Calu3 (cell line): Measurements from ENCODE around the gene MEGF8. TPM values are rescaled to one million over a fixed set of nuclear protein-coding genes. Genes with fewer than 3 reads are reported as not detected.

ENCODE experiments used
- BruUV-seq: library from RNA; stranded (reverse); fragments of 400-500 nt; replicated peaks from 2 replicates; lab custom pipeline; 2021; lab: Mats Ljungman, UMichigan
- CTCF ChIA-PET: fragments of 300-600 bp; sonication (Branson Sonifier 250); formaldehyde crosslinking; loops from one replicate; lab custom pipeline; 2022; ENCODE audit warnings: antibody characterized with exemption; lab: Charles Lee
- DNase-seq: peaks from one replicate; pipeline ENCODE4 v3.0.0; 2022
- H3K27ac Mint-ChIP-seq: one replicate; pipeline ENCODE4 v1.8.0; 2022; ENCODE audit warnings: mixed read lengths; ENCODE audit not compliant: unreplicated experiment
- H3K27me3 Mint-ChIP-seq: one replicate; pipeline ENCODE4 v1.8.0; 2022; ENCODE audit warnings: mixed read lengths; ENCODE audit not compliant: unreplicated experiment
- H3K36me3 Mint-ChIP-seq: one replicate; pipeline ENCODE4 v1.8.0; 2022; ENCODE audit warnings: mild to moderate bottlenecking, moderate library complexity, mixed read lengths; ENCODE audit not compliant: insufficient read depth, unreplicated experiment
- H3K4me1 Mint-ChIP-seq: one replicate; pipeline ENCODE4 v1.8.0; 2022; ENCODE audit warnings: mild to moderate bottlenecking, low read depth, mixed read lengths; ENCODE audit not compliant: unreplicated experiment
- H3K4me3 Mint-ChIP-seq: one replicate; pipeline ENCODE4 v1.8.0; 2022; ENCODE audit warnings: mild to moderate bottlenecking, low read depth, moderate library complexity, mixed read lengths; ENCODE audit not compliant: unreplicated experiment
- H3K9me3 Mint-ChIP-seq: one replicate; pipeline ENCODE4 v1.8.0; 2022; ENCODE audit warnings: low read depth, mixed read lengths; ENCODE audit not compliant: unreplicated experiment
- intact Hi-C: fragments of 100-400 bp; cut with micrococcal nuclease; formaldehyde crosslinking; loops from one replicate; pipeline ENCODE4 v1.10.0; 2022; ENCODE audit not compliant: unreplicated experiment
- total RNA-seq: library from RNA; stranded (reverse); gene quantifications from 2 replicates; pipeline ENCODE4 v1.2.3, GENCODE V29; 2022
- TF ChIP-seq, protein P1 (sequence below): fragments of 200-600 bp; IDR thresholded peaks from one replicate; pipeline ENCODE4 v1.8.0; 2022; ENCODE audit warnings: antibody characterized with exemption; ENCODE audit not compliant: unreplicated experiment

The MEGF8 gene
- total RNA-seq, 1 experiment from 2014 or later: 35.0 TPM

- peaks cover 60% of the 10 kb centered on the region for H3K36me3 Mint-ChIP-seq
- H3K9me3 Mint-ChIP-seq: no peaks in the 10 kb centered on the region
- H3K4me3 Mint-ChIP-seq: no peak overlapping the region
- no peaks in the 10 kb centered on the region for H3K27me3 Mint-ChIP-seq
- H3K27ac Mint-ChIP-seq: no peak overlapping the region
- BruUV-seq: no TSS peak
- intact Hi-C loops: loop anchor here (10.0 kb wide), 1 partner anchor 164 kb away; no protein-coding TSS in a partner anchor
- CTCF ChIA-PET: interaction anchor here (0.5 kb wide), 1 partner anchor 77 kb away, joined by 3 read pairs; no protein-coding TSS in a partner anchor
- no peak for DNase-seq
- TF ChIP-seq, protein P1, sequence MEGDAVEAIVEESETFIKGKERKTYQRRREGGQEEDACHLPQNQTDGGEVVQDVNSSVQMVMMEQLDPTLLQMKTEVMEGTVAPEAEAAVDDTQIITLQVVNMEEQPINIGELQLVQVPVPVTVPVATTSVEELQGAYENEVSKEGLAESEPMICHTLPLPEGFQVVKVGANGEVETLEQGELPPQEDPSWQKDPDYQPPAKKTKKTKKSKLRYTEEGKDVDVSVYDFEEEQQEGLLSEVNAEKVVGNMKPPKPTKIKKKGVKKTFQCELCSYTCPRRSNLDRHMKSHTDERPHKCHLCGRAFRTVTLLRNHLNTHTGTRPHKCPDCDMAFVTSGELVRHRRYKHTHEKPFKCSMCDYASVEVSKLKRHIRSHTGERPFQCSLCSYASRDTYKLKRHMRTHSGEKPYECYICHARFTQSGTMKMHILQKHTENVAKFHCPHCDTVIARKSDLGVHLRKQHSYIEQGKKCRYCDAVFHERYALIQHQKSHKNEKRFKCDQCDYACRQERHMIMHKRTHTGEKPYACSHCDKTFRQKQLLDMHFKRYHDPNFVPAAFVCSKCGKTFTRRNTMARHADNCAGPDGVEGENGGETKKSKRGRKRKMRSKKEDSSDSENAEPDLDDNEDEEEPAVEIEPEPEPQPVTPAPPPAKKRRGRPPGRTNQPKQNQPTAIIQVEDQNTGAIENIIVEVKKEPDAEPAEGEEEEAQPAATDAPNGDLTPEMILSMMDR: no peak
- peaks cover 22% of the 10 kb centered on the region for H3K4me1 Mint-ChIP-seq
Measured at GRCh38 chr19:42288387-42288786, 37.0 kb upstream of the MEGF8 start.

DNA sequence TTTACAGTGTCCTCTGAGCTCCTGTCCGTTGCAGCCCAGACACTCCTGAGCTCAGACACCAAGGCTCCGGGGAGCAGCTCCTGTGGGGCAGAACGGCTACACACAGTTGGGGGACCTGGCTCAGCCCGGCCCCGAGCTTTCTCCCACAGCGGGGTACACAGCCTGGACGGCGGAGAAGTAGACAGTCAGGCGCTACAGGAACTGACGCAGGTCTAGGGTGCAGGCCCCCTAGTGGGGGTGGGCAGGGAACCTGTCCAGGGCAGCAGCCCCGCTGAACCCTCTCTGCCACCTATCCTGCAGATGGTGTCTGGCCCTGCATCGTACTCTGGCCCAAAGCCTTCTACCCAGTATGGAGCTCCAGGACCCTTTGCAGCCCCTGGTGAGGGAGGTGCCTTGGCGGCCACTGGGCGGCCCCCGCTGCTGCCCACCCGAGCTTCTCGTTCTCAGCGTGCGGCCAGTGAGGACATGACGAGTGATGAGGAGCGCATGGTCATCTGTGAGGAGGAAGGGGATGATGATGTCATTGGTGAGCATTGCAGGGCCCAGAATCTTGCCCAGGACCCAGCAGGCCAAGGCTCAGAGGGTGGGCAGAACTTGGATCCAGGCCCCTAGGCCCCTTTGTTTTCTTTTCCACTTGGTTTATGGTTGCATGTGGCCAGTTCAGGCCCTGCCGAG lies 36.4 kb upstream of the MEGF8 start:
- CTCF ChIA-PET: no interaction called here
- Mint-ChIP-seq H3K27ac (no peak overlapping the region), H3K4me3 (no peak overlapping the region), H3K4me1 (peaks cover 22% of the 10 kb centered on the region), H3K27me3 (no peaks in the 10 kb centered on the region), H3K36me3 (peaks cover 66% of the 10 kb centered on the region), H3K9me3 (no peaks in the 10 kb centered on the region)
- no peak for DNase-seq
- intact Hi-C loops: loop anchor here (10.0 kb wide), 1 partner anchor 164 kb away; no protein-coding TSS in a partner anchor
- TF ChIP-seq, protein P1: no peak
- BruUV-seq: no TSS peak

DNA sequence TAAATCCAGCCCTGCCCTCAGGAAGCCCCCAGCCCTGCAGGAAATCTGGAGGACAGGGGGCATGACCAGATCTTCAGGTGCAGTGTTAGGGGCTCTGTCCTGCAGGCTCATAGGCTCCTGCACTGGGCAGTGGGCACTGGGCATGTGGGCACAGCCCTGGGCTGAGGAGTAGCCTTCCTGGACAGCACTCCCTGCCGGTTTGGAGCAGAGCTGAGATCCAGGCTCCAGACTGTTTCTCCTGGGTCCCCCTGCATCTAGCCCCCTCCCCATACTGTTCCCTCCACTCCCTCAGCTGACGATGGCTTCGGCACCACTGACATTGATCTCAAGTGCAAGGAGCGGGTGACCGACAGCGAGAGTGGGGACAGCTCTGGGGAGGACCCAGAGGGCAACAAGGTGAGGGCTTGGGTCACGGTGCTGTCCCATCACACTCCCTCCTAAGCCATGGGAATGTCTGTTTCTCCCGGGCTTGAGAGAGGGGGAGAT lies 35.8 kb upstream of the MEGF8 start:
- no peaks in the 10 kb centered on the region for H3K9me3 Mint-ChIP-seq
- intact Hi-C loops: loop anchor here (10.0 kb wide), 1 partner anchor 165 kb away; no protein-coding TSS in a partner anchor
- BruUV-seq: no TSS peak

DNA sequence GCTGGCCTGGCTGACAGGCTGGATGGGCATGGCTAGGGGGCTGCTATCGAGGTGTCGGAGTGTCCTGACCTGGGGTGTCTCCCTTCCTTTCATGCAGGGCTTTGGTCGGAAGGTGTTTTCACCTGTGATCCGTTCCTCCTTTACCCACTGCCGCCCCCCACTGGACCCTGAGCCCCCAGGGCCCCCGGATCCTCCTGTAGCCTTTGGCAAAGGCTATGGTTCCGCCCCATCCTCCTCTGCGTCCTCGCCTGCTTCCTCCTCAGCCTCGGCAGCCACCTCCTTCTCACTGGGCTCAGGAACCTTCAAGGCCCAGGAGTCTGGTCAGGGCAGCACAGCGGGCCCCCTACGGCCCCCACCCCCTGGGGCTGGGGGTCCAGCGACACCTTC lies 35.3 kb upstream of the MEGF8 start:
- Mint-ChIP-seq H3K4me3 (no peak overlapping the region), H3K27me3 (no peaks in the 10 kb centered on the region), H3K27ac (no peak overlapping the region), H3K36me3 (peaks cover 69% of the 10 kb centered on the region), H3K4me1 (peaks cover 14% of the 10 kb centered on the region), H3K9me3 (no peaks in the 10 kb centered on the region)
- DNase-seq: no peak
- CTCF ChIA-PET: no interaction called here
- TF ChIP-seq, protein P1: no peak
- intact Hi-C loops: no loop called here
- BruUV-seq: no TSS peak

More for the DNA sequence above, 35.8 kb upstream of the MEGF8 start:
- H3K36me3 Mint-ChIP-seq: peaks cover 69% of the 10 kb centered on the region
- TF ChIP-seq, protein P1: no peak
- no peak overlapping the region for H3K27ac Mint-ChIP-seq
- H3K4me3 Mint-ChIP-seq: no peak overlapping the region
- H3K4me1 Mint-ChIP-seq: peaks cover 19% of the 10 kb centered on the region
- no peak for DNase-seq
- H3K27me3 Mint-ChIP-seq: no peaks in the 10 kb centered on the region
- CTCF ChIA-PET: no interaction called here
